Mesodermal cell (in vitro differentiated cells): ENCODE results near the gene SDK1.

Source experiments
- H3K27ac ChIP-seq: 2 replicates; pipeline ENCODE4 v1.7.0; 2013; ENCODE audit warnings: mild to moderate bottlenecking, low read depth, low read length, moderate library complexity; ENCODE audit not compliant: severe bottlenecking
- H3K36me3 ChIP-seq: 2 replicates; pipeline ENCODE4 v1.7.1; 2013; ENCODE audit warnings: mild to moderate bottlenecking, low read length, moderate library complexity; ENCODE audit not compliant: control insufficient read depth, insufficient read depth
- H3K4me1 ChIP-seq: one replicate; pipeline ENCODE4 v1.7.1; 2013; ENCODE audit warnings: mild to moderate bottlenecking, low read length; ENCODE audit not compliant: insufficient read depth, control insufficient read depth, poor library complexity, severe bottlenecking
- H3K4me3 ChIP-seq: 2 replicates; pipeline ENCODE4 v1.7.0; 2013; ENCODE audit warnings: low read length, control low read depth, mild to moderate bottlenecking; ENCODE audit not compliant: insufficient read depth, poor library complexity, severe bottlenecking; ENCODE audit errors: extremely low read depth
- H3K9me3 ChIP-seq: 2 replicates; pipeline ENCODE4 v1.7.1; 2013; ENCODE audit warnings: mild to moderate bottlenecking, low read length, moderate library complexity; ENCODE audit not compliant: control insufficient read depth
- WGBS, 2 experiments: methylation state at CpG; one replicate each; pipeline ENCODE4 v1.1.5; 2013; ENCODE audit warnings: missing lambda C conversion rate in 2 of 2; ENCODE audit not compliant: insufficient coverage in 2 of 2; 5-methylcytosine and 5-hydroxymethylcytosine counted together

The SDK1 gene

GRCh38 chr7:3486841-3487240 is 185.8 kb downstream of the SDK1 start:
- no peaks in the 10 kb centered on the region for H3K9me3 ChIP-seq
- H3K4me3 ChIP-seq = no peak overlapping the region
- no peaks in the 10 kb centered on the region for H3K36me3 ChIP-seq
- H3K27ac ChIP-seq = no peak overlapping the region
- WGBS, 2 experiments = 70 to 83% methylated on average over 2 to 3 of the region's 4 CpGs
- no peaks in the 10 kb centered on the region for H3K4me1 ChIP-seq

GRCh38 chr7:3488829-3489228 is 187.8 kb downstream of the SDK1 start:
- Histone ChIP-seq H3K4me1 (peaks cover 8% of the 10 kb centered on the region), H3K9me3 (no peaks in the 10 kb centered on the region), H3K4me3 (no peak overlapping the region), H3K36me3 (no peaks in the 10 kb centered on the region), H3K27ac (no peak overlapping the region)
- WGBS, 2 experiments = 100% methylated on average over 1 of the region's 3 CpGs; no CpG with 5 or more reads in 1 of the 2 experiments

GRCh38 chr7:3493499-3493898 is 192.4 kb downstream of the SDK1 start:
- peak overlapping the region; percentile 46 for H3K27ac ChIP-seq
- H3K4me1 ChIP-seq = peaks cover 9% of the 10 kb centered on the region
- no peaks in the 10 kb centered on the region for H3K36me3 ChIP-seq
- no peaks in the 10 kb centered on the region for H3K9me3 ChIP-seq
- no peak overlapping the region for H3K4me3 ChIP-seq

- no peak overlapping the region for H3K4me3 ChIP-seq
- 93 to 96% methylated on average over 4 of the region's 6 CpGs for WGBS, 2 experiments
- no peak overlapping the region for H3K27ac ChIP-seq
- H3K36me3 ChIP-seq = no peaks in the 10 kb centered on the region
- no peaks in the 10 kb centered on the region for H3K9me3 ChIP-seq
- H3K4me1 ChIP-seq = peaks cover 9% of the 10 kb centered on the region
Observed at GRCh38 chr7:3494947-3495346, 193.9 kb downstream of the SDK1 start.

- Histone ChIP-seq H3K4me1 (peaks cover 9% of the 10 kb centered on the region), H3K27ac (peak overlapping the region; percentile 2), H3K9me3 (peaks cover 3% of the 10 kb centered on the region), H3K4me3 (no peak overlapping the region), H3K36me3 (no peaks in the 10 kb centered on the region)
- WGBS, 2 experiments = 82 to 85% methylated on average over 11 to 12 of the region's 12 CpGs
Observed at GRCh38 chr7:3495530-3495929, 194.5 kb downstream of the SDK1 start.

GRCh38 chr7:3495954-3496353 is 194.9 kb downstream of the SDK1 start:
- no peak overlapping the region for H3K27ac ChIP-seq
- H3K9me3 ChIP-seq = peaks cover 3% of the 10 kb centered on the region
- H3K4me1 ChIP-seq = peaks cover 9% of the 10 kb centered on the region
- H3K36me3 ChIP-seq = no peaks in the 10 kb centered on the region
- no peak overlapping the region for H3K4me3 ChIP-seq
- WGBS, 2 experiments = 88 to 94% methylated on average over 3 to 5 of the region's 5 CpGs

GRCh38 chr7:3497796-3498195 is 196.7 kb downstream of the SDK1 start:
- WGBS, 2 experiments = 90% methylated on average over 2 of the region's 2 CpGs; no CpG with 5 or more reads in 1 of the 2 experiments
- peaks cover 3% of the 10 kb centered on the region for H3K9me3 ChIP-seq
- H3K36me3 ChIP-seq = no peaks in the 10 kb centered on the region
- H3K27ac ChIP-seq = no peak overlapping the region
- H3K4me3 ChIP-seq = no peak overlapping the region
- peaks cover 9% of the 10 kb centered on the region for H3K4me1 ChIP-seq

GRCh38 chr7:3501671-3502070 is 200.6 kb downstream of the SDK1 start:
- no peaks in the 10 kb centered on the region for H3K36me3 ChIP-seq
- no peak overlapping the region for H3K4me3 ChIP-seq
- no peak overlapping the region for H3K27ac ChIP-seq

GRCh38 chr7:3504384-3504783 is 203.3 kb downstream of the SDK1 start:
- Histone ChIP-seq H3K36me3 (no peaks in the 10 kb centered on the region), H3K27ac (no peak overlapping the region), H3K4me1 (no peaks in the 10 kb centered on the region), H3K9me3 (peaks cover 10% of the 10 kb centered on the region), H3K4me3 (no peak overlapping the region)
- no CpG with 5 or more reads among the region's 1 CpG for WGBS, 2 experiments

More at GRCh38 chr7:3501671-3502070, 200.6 kb downstream of the SDK1 start:
- peaks cover 10% of the 10 kb centered on the region for H3K9me3 ChIP-seq
- H3K4me1 ChIP-seq = no peaks in the 10 kb centered on the region

- peaks cover 3% of the 10 kb centered on the region for H3K9me3 ChIP-seq
- no peak overlapping the region for H3K4me3 ChIP-seq
- no peaks in the 10 kb centered on the region for H3K4me1 ChIP-seq
- H3K27ac ChIP-seq = no peak overlapping the region
- WGBS, 2 experiments = 77 to 87% methylated on average over 6 to 10 of the region's 11 CpGs
- H3K36me3 ChIP-seq = no peaks in the 10 kb centered on the region
Observed at GRCh38 chr7:3510101-3511020, 209.3 kb downstream of the SDK1 start.

- Histone ChIP-seq H3K4me3 (no peak overlapping the region), H3K27ac (no peak overlapping the region), H3K4me1 (no peaks in the 10 kb centered on the region), H3K9me3 (no peaks in the 10 kb centered on the region), H3K36me3 (no peaks in the 10 kb centered on the region)
- WGBS, 2 experiments = 96% methylated on average over 2 of the region's 3 CpGs; no CpG with 5 or more reads in 1 of the 2 experiments
Observed at GRCh38 chr7:3517344-3517743, 216.3 kb downstream of the SDK1 start.
